Muscle of arm (tissue), 12 donors: ENCODE results near the gene VAMP2. TPM values are rescaled to one million over a fixed set of nuclear protein-coding genes. Genes with fewer than 3 reads are reported as not detected.

ENCODE experiments used
- DNase-seq: peaks from one replicate; pipeline ENCODE4 v3.0.0-alpha.2; 2013
- polyA plus RNA-seq, 12 donors: library from polyadenylated mRNA; unstranded; fragments of 120-200 nt; gene quantifications; one replicate each; pipeline ENCODE4 v1.2.1, GENCODE V29; 2013; ENCODE audit not compliant: insufficient read length in 12 of 12

The VAMP2 gene
- polyA plus RNA-seq, 12 donors, result 53.7 to 1,226 (median 62.8) TPM

GRCh38 chr17:8109661-8110455 lies 52.9 kb downstream of the VAMP2 start:
- DNase-seq, result peak; percentile 20

Other genes with a start within 250 kb of the VAMP2 start
- 1 to 10 TPM in 10 of 12 donors, not detected in 2; 2.4 to 4.8 (median 3.0) TPM for gene RNF227, start 246.7 kb downstream of the VAMP2 start, polyA plus RNA-seq
- 10 to 100 TPM in 1 of 12 donors, 1 to 10 TPM in 9, not detected in 2; 2.5 to 18.8 (median 6.0) TPM for gene KCNAB3, start 233.1 kb downstream of the VAMP2 start, polyA plus RNA-seq
- 10 to 100 TPM in 11 of 12 donors, not detected in 1; 76.1 to 93.9 (median 82.4) TPM for gene TRAPPC1, start 231.0 kb downstream of the VAMP2 start, polyA plus RNA-seq
- 10 to 100 TPM in 11 of 12 donors, not detected in 1; 24.9 to 62.8 (median 31.2) TPM for gene CNTROB, start 230.7 kb downstream of the VAMP2 start, polyA plus RNA-seq
- gene GUCY2D, start 160.3 kb downstream of the VAMP2 start, polyA plus RNA-seq, result under 1 TPM in 3 of 12 donors, not detected in 9; 0.04 to 0.15 (median 0.05) TPM
- gene ALOX15B, start 123.9 kb downstream of the VAMP2 start, polyA plus RNA-seq, result 1 to 10 TPM in 1 of 12 donors, under 1 TPM in 9, not detected in 2; 0.18 to 1.2 (median 0.28) TPM
- gene ALOX12B, start 75.2 kb downstream of the VAMP2 start, polyA plus RNA-seq, result under 1 TPM in 3 of 12 donors, not detected in 9; 0.09 to 0.66 (median 0.49) TPM
- under 1 TPM in 3 of 12 donors, not detected in 9; 0.08 to 0.37 (median 0.22) TPM for gene ALOXE3, start 44.4 kb downstream of the VAMP2 start, polyA plus RNA-seq
- gene HES7, start 38.8 kb downstream of the VAMP2 start, polyA plus RNA-seq, result under 1 TPM in 3 of 12 donors, not detected in 9; 0.12 to 0.29 (median 0.14) TPM
- gene PER1, start 10.5 kb downstream of the VAMP2 start, polyA plus RNA-seq, result 100 to 1,000 TPM in 1 of 12 donors, 10 to 100 TPM in 10, not detected in 1; 27.4 to 159 (median 47.2) TPM
- gene TMEM107, start 13.4 kb upstream of the VAMP2 start, polyA plus RNA-seq, result 10 to 100 TPM in 1 of 12 donors, 1 to 10 TPM in 10, not detected in 1; 4.5 to 13.7 (median 6.8) TPM
- gene BORCS6, start 27.2 kb upstream of the VAMP2 start, polyA plus RNA-seq, result 1 to 10 TPM in 10 of 12 donors, not detected in 2; 2.3 to 5.7 (median 3.3) TPM
- gene AURKB, start 47.6 kb upstream of the VAMP2 start, polyA plus RNA-seq, result 10 to 100 TPM in 10 of 12 donors, 1 to 10 TPM in 1, not detected in 1; 9.4 to 31.8 (median 17.7) TPM
- 10 to 100 TPM in 7 of 12 donors, 1 to 10 TPM in 4, not detected in 1; 8.9 to 29.2 (median 10.7) TPM for gene CTC1, start 85.1 kb upstream of the VAMP2 start, polyA plus RNA-seq
- gene PFAS, start 86.3 kb upstream of the VAMP2 start, polyA plus RNA-seq, result 10 to 100 TPM in 11 of 12 donors, not detected in 1; 19.8 to 62.4 (median 24.6) TPM
- gene RANGRF, start 125.7 kb upstream of the VAMP2 start, polyA plus RNA-seq, result 10 to 100 TPM in 11 of 12 donors, not detected in 1; 16.6 to 37.8 (median 21.3) TPM
- 1 to 10 TPM in 10 of 12 donors, not detected in 2; 1.2 to 3.7 (median 1.8) TPM for gene SLC25A35, start 132.5 kb upstream of the VAMP2 start, polyA plus RNA-seq
- 100 to 1,000 TPM in 1 of 12 donors, 10 to 100 TPM in 10, not detected in 1; 10.8 to 108 (median 13.8) TPM for gene ARHGEF15, start 147.3 kb upstream of the VAMP2 start, polyA plus RNA-seq
- not detected for gene ODF4, start 176.9 kb upstream of the VAMP2 start, polyA plus RNA-seq
- gene RPL26, start 220.2 kb upstream of the VAMP2 start, polyA plus RNA-seq, result 1,000 to 10,000 TPM in 11 of 12 donors, not detected in 1; 2,886 to 4,488 (median 3,596) TPM
- gene RNF222, start 234.9 kb upstream of the VAMP2 start, polyA plus RNA-seq, result under 1 TPM in 6 of 12 donors, not detected in 6; 0.08 to 0.51 (median 0.13) TPM